Neural progenitor cell (in vitro differentiated cells): Measurements from ENCODE around the gene CHD6.

Experiments used
- CTCF ChIP-seq: fragments of 200-600 bp; sonication (generic); IDR thresholded peaks from 2 replicates; pipeline ENCODE4 v1.5.1; 2017; ENCODE audit warnings: antibody characterized with exemption, mild to moderate bottlenecking
- EZH2 ChIP-seq: fragments of 200-600 bp; sonication (generic); IDR thresholded peaks from 2 replicates; pipeline ENCODE4 v1.6.1; 2017; ENCODE audit warnings: antibody characterized with exemption, mild to moderate bottlenecking, moderate library complexity

- no peak for TF ChIP-seq CTCF
- TF ChIP-seq EZH2: no peak
These were observed 71.0 kb downstream of the CHD6 start for GRCh38 chr20:41547221-41547620.
